ENCODE results near the gene ACVR2B. TPM values are rescaled to one million over a fixed set of nuclear protein-coding genes. Genes with fewer than 3 reads are reported as not detected.

Gene ACVR2B
- total and polyA plus RNA-seq, 8 donors = 0.61 to 11.0 (median 1.7) TPM

GRCh38 chr3:38496131-38496910, 42.6 kb downstream of the ACVR2B start, which contains the start of gene EXOG:
TSS of gene EXOG (plus strand) at chr3:38496340. CDS start at chr3:38496368, 28 bp downstream.
- 0% methylated on average over 36 to 53 of the region's 53 CpGs for WGBS, 5 donors
- intact Hi-C loops (cut with DNase I; ENCODE audit: low total_unique reads) = no loop called here
- no peak for TF ChIP-seq POLR2A (IDR thresholded peaks at IDR 0.05)
- TF ChIP-seq CTCF (IDR thresholded peaks at IDR 0.05) = peak in 5 of 7 experiments; percentile 44 to 86 (median 84)
- TF ChIP-seq POLR2AphosphoS5 (IDR thresholded peaks at IDR 0.05) = peak in 1 of 3 donors; percentile 30
- no peak for TF ChIP-seq EP300 (IDR thresholded peaks at IDR 0.05)

GRCh38 chr3:38497031-38497430, 43.3 kb downstream of the ACVR2B start:
- Histone ChIP-seq H3K36me3 (peaks cover 0 to 22% (median 17%) of the 10 kb centered on the region in 4 donors), H3K4me1 (peaks cover 0 to 19% (median 10%) of the 10 kb centered on the region in 4 donors), H3K9me3 (no peaks in the 10 kb centered on the region), H3K27me3 (no peaks in the 10 kb centered on the region), H3K27ac (no peak overlapping the region), H3K4me3 (peak overlapping the region; percentile 73 to 81 (median 76))
- no peak for TF ChIP-seq POLR2AphosphoS5 (IDR thresholded peaks at IDR 0.05)
- TF ChIP-seq CTCF (IDR thresholded peaks at IDR 0.05) = no peak
- TF ChIP-seq POLR2A (IDR thresholded peaks at IDR 0.05) = no peak
- no peak for TF ChIP-seq EP300 (IDR thresholded peaks at IDR 0.05)
- no peak for DNase-seq
- WGBS, 5 donors = 42 to 56% (median 47%) methylated on average over 4 of the region's 4 CpGs
- intact Hi-C loops (cut with DNase I; ENCODE audit: low total_unique reads) = no loop called here

More at GRCh38 chr3:38496131-38496910, 42.6 kb downstream of the ACVR2B start, which contains the start of gene EXOG:
- H3K36me3 ChIP-seq = peaks cover 0 to 15% (median 10%) of the 10 kb centered on the region in 4 donors
- no peaks in the 10 kb centered on the region for H3K9me3 ChIP-seq
- DNase-seq = peak; percentile 92 to 98
- peak within 1 kb of the TSS; percentile 75 to 84 (median 84) for H3K27ac ChIP-seq
- H3K27me3 ChIP-seq = no peaks in the 10 kb centered on the region
- peak within 1 kb of the TSS; percentile 73 to 81 (median 76) for H3K4me3 ChIP-seq
- H3K4me1 ChIP-seq = peaks cover 0 to 19% (median 10%) of the 10 kb centered on the region in 4 donors

GRCh38 chr3:38500688-38501417, 47.2 kb downstream of the ACVR2B start:
- Histone ChIP-seq H3K4me1 (peaks cover 0 to 19% (median 9%) of the 10 kb centered on the region in 4 donors), H3K4me3 (no peak overlapping the region), H3K27me3 (no peaks in the 10 kb centered on the region), H3K36me3 (peaks cover 0 to 59% (median 52%) of the 10 kb centered on the region in 4 donors), H3K9me3 (no peaks in the 10 kb centered on the region), H3K27ac (no peak overlapping the region)
- intact Hi-C loops (cut with DNase I; ENCODE audit: low total_unique reads) = no loop called here
- TF ChIP-seq POLR2A (IDR thresholded peaks at IDR 0.05) (no peak), POLR2AphosphoS5 (IDR thresholded peaks at IDR 0.05) (no peak), CTCF (IDR thresholded peaks at IDR 0.05) (no peak), EP300 (IDR thresholded peaks at IDR 0.05) (no peak)
- 48 to 70% (median 64%) methylated on average over 2 of the region's 2 CpGs for WGBS, 5 donors
- no peak for DNase-seq

- intact Hi-C loops (cut with DNase I; ENCODE audit: low total_unique reads) = no loop called here
- no peak overlapping the region for H3K4me3 ChIP-seq
- H3K36me3 ChIP-seq = peaks cover 0 to 91% (median 78%) of the 10 kb centered on the region in 4 donors
- H3K27me3 ChIP-seq = no peaks in the 10 kb centered on the region
- 81 to 88% (median 86%) methylated on average over 2 of the region's 2 CpGs for WGBS, 5 donors
- DNase-seq = no peak
- H3K27ac ChIP-seq = no peak overlapping the region
- TF ChIP-seq EP300 (IDR thresholded peaks at IDR 0.05) = no peak
- TF ChIP-seq POLR2AphosphoS5 (IDR thresholded peaks at IDR 0.05) = no peak
- TF ChIP-seq CTCF (IDR thresholded peaks at IDR 0.05) = no peak
- TF ChIP-seq POLR2A (IDR thresholded peaks at IDR 0.05) = no peak
- H3K4me1 ChIP-seq = no peaks in the 10 kb centered on the region
- no peaks in the 10 kb centered on the region for H3K9me3 ChIP-seq
Observed at GRCh38 chr3:38507120-38507519, 53.4 kb downstream of the ACVR2B start.

All from stomach (tissue), 9 donors.